Osteoblast (primary cell): ENCODE results near the gene CPNE8. TPM values are rescaled to one million over a fixed set of nuclear protein-coding genes. Genes with fewer than 3 reads are reported as not detected.
"Not testable (repeated sequence)": the region's sequence is repeated elsewhere in the genome, so short reads cannot be mapped to it uniquely, and the experiment has no call there.

Source experiments
- DNase-seq: peaks from one replicate; pipeline ENCODE4 v3.0.0; 2011; ENCODE audit warnings: low spot score, mixed read lengths; ENCODE audit not compliant: insufficient read length; ENCODE audit errors: missing footprints
- H2AFZ ChIP-seq: 2 replicates; pipeline ENCODE4 v1.6.0; 2011; ENCODE audit warnings: mild to moderate bottlenecking, low read length
- H3K27ac ChIP-seq: 2 replicates; pipeline ENCODE4 v1.5.1; 2011; ENCODE audit warnings: mild to moderate bottlenecking, low read depth, low read length, moderate library complexity
- H3K27me3 ChIP-seq: 2 replicates; pipeline ENCODE4 v1.6.0; 2012; ENCODE audit warnings: mild to moderate bottlenecking, control low read depth, inconsistent platforms, low read length, moderate library complexity; ENCODE audit not compliant: insufficient read depth
- H3K36me3 ChIP-seq: 2 replicates; pipeline ENCODE4 v1.5.1; 2011; ENCODE audit warnings: mild to moderate bottlenecking, low read length, control low read depth, moderate library complexity; ENCODE audit not compliant: insufficient read depth
- H3K4me1 ChIP-seq: 2 replicates; pipeline ENCODE4 v1.5.1; 2011; ENCODE audit warnings: mild to moderate bottlenecking, low read length, control low read depth, moderate library complexity; ENCODE audit not compliant: insufficient read depth
- H3K4me2 ChIP-seq: 2 replicates; pipeline ENCODE4 v1.6.0; 2011; ENCODE audit warnings: mild to moderate bottlenecking, low read length; ENCODE audit not compliant: insufficient read depth
- H3K4me3 ChIP-seq: fragments of 200-600 bp; sonication (generic); 3 replicates; pipeline ENCODE4 v1.5.1; 2012; ENCODE audit warnings: mild to moderate bottlenecking, low read length, inconsistent platforms; ENCODE audit not compliant: insufficient read depth
- H3K79me2 ChIP-seq: 2 replicates; pipeline ENCODE4 v1.6.0; 2012; ENCODE audit warnings: mild to moderate bottlenecking, low read length, control low read depth, inconsistent platforms; ENCODE audit not compliant: insufficient read depth
- H3K9me3 ChIP-seq: 2 replicates; pipeline ENCODE4 v1.5.1; 2011; ENCODE audit warnings: low read depth, low read length, control low read depth
- H4K20me1 ChIP-seq: 2 replicates; pipeline ENCODE4 v1.6.0; 2012; ENCODE audit warnings: mild to moderate bottlenecking, low read length, control low read depth; ENCODE audit not compliant: insufficient read depth
- total RNA-seq: library from RNA; depleted of rRNA; stranded (reverse); fragments of >200 nt; gene quantifications from 2 replicates; pipeline ENCODE4 v1.2.3, GENCODE V29; 2012
- TF ChIP-seq, protein P1 (sequence below): IDR thresholded peaks from 2 replicates; pipeline ENCODE4 v1.5.1; 2011; ENCODE audit warnings: mild to moderate bottlenecking, low read depth, low read length, moderate library complexity; ENCODE audit errors: extremely low read depth

Gene CPNE8
- total RNA-seq, 1 donor, result 20.6 TPM

DNA sequence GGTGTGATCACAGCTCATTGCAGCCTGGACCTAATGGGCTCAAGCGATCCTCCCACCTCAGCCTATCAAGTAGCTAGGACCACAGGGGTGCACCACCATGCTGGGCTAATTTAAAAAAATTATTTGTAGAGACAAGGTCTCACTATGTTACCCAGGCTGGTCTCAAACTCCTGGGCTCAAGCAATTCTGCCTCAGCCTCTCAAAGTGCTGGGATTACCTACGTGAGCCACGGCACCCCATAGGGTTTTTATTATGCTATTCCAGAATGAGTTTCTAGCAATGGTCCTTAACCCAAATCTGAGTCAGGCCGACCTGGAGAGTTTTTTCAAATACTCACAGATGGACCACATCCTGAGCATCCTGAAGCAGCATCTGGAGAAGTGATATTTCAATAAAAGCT, 159.8 kb downstream of the CPNE8 start:
- Histone ChIP-seq H2AFZ (no peak overlapping the region), H3K27ac (no peak overlapping the region), H3K4me3 (no peak overlapping the region), H3K4me1 (no peaks in the 10 kb centered on the region), H3K79me2 (no peaks in the 10 kb centered on the region), H3K36me3 (no peaks in the 10 kb centered on the region), H4K20me1 (no peaks in the 10 kb centered on the region), H3K9me3 (no peaks in the 10 kb centered on the region), H3K27me3 (no peaks in the 10 kb centered on the region), H3K4me2 (no peak overlapping the region)
- TF ChIP-seq, protein P1, sequence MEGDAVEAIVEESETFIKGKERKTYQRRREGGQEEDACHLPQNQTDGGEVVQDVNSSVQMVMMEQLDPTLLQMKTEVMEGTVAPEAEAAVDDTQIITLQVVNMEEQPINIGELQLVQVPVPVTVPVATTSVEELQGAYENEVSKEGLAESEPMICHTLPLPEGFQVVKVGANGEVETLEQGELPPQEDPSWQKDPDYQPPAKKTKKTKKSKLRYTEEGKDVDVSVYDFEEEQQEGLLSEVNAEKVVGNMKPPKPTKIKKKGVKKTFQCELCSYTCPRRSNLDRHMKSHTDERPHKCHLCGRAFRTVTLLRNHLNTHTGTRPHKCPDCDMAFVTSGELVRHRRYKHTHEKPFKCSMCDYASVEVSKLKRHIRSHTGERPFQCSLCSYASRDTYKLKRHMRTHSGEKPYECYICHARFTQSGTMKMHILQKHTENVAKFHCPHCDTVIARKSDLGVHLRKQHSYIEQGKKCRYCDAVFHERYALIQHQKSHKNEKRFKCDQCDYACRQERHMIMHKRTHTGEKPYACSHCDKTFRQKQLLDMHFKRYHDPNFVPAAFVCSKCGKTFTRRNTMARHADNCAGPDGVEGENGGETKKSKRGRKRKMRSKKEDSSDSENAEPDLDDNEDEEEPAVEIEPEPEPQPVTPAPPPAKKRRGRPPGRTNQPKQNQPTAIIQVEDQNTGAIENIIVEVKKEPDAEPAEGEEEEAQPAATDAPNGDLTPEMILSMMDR, result no peak
- no peak for DNase-seq

DNA sequence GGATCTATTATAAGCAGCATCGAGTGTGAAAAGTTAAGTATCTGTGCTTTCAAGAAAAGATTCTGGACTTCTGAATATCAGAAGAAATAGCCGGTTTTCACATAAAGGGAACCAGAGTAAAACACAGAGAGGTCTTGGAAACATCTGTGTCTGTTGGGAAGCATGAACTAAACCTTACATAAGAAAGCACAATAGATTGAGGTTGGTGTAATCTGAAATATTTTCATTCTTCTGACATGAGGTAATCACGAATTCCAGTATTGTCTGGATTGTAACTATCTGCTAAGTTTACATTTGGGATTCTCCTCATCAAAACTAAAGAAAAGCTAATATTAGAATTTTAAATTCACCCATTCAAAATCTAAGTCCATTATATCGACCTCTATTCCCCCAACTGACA, 161.3 kb downstream of the CPNE8 start:
- Histone ChIP-seq H3K79me2 (no peaks in the 10 kb centered on the region), H3K27me3 (no peaks in the 10 kb centered on the region), H2AFZ (no peak overlapping the region), H3K36me3 (no peaks in the 10 kb centered on the region), H3K4me1 (no peaks in the 10 kb centered on the region), H3K4me2 (no peak overlapping the region), H3K9me3 (no peaks in the 10 kb centered on the region), H4K20me1 (no peaks in the 10 kb centered on the region), H3K27ac (no peak overlapping the region), H3K4me3 (no peak overlapping the region)
- DNase-seq, result no peak
- TF ChIP-seq, protein P1, result no peak

DNA sequence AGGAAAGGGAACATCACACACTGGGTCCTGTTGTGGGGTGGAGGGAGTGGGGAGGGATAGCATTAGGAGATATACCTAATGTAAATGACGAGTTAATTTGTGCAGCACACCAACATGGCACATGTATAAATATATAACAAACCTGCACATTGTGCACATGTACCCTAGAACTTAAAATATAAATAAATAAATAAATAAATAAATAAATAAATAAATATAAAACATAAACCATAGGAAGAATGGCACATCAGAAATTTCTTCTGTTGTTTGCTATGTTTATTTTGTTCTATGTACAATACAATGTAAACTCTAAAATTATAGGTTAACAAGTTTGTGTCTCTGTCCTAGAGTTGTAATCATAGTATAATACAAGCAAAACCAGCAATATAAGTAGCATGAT, 162.9 kb downstream of the CPNE8 start:
- not testable (repeated sequence) for H3K9me3 ChIP-seq, H3K27me3 ChIP-seq, H4K20me1 ChIP-seq, DNase-seq, H2AFZ ChIP-seq, H3K36me3 ChIP-seq, H3K27ac ChIP-seq, H3K4me2 ChIP-seq, H3K79me2 ChIP-seq, H3K4me3 ChIP-seq, H3K4me1 ChIP-seq

DNA sequence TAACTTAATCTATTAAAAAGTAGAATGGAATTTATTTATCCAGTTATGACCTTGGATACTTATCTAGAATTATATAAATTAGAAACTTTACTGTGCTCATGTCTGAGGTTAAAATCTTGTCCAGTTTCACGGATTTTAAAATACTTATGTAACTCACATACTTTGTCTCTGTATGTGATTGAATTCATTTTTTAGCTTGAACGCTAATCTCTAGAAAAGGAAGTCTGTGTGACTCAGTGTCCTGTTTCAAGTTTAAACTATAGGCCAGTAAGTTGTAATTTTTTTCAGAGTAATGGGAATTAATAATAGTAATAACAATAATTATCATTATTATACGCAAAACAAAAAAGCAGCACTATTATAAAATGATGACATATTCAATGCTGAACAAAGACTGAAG, 168.6 kb downstream of the CPNE8 start:
- no peak for DNase-seq
- Histone ChIP-seq H3K36me3 (no peaks in the 10 kb centered on the region), H3K4me3 (no peak overlapping the region), H3K9me3 (no peaks in the 10 kb centered on the region), H3K4me2 (no peak overlapping the region), H2AFZ (no peak overlapping the region), H3K79me2 (no peaks in the 10 kb centered on the region), H3K27me3 (no peaks in the 10 kb centered on the region), H4K20me1 (no peaks in the 10 kb centered on the region), H3K4me1 (no peaks in the 10 kb centered on the region), H3K27ac (no peak overlapping the region)
- TF ChIP-seq, protein P1, result no peak
